OCI-LY7 (cell line): ENCODE results near the gene ARGLU1.

ENCODE experiments used
- EZH2phosphoT487 ChIP-seq: fragments of 200-600 bp; sonication (generic); IDR thresholded peaks from 2 replicates; pipeline ENCODE4 v1.6.1; 2018; ENCODE audit warnings: low read depth, borderline replicate concordance, mild to moderate bottlenecking, mixed run types, antibody characterized with exemption, low read length, moderate library complexity, mixed read lengths
- TF ChIP-seq, protein P1 (sequence below): fragments of 200-600 bp; sonication (generic); conservative IDR thresholded peaks from 2 replicates; pipeline ENCODE4 v1.5.1; 2014; ENCODE audit warnings: mild to moderate bottlenecking, antibody characterized with exemption, low read length, moderate library complexity, mixed read lengths

DNA sequence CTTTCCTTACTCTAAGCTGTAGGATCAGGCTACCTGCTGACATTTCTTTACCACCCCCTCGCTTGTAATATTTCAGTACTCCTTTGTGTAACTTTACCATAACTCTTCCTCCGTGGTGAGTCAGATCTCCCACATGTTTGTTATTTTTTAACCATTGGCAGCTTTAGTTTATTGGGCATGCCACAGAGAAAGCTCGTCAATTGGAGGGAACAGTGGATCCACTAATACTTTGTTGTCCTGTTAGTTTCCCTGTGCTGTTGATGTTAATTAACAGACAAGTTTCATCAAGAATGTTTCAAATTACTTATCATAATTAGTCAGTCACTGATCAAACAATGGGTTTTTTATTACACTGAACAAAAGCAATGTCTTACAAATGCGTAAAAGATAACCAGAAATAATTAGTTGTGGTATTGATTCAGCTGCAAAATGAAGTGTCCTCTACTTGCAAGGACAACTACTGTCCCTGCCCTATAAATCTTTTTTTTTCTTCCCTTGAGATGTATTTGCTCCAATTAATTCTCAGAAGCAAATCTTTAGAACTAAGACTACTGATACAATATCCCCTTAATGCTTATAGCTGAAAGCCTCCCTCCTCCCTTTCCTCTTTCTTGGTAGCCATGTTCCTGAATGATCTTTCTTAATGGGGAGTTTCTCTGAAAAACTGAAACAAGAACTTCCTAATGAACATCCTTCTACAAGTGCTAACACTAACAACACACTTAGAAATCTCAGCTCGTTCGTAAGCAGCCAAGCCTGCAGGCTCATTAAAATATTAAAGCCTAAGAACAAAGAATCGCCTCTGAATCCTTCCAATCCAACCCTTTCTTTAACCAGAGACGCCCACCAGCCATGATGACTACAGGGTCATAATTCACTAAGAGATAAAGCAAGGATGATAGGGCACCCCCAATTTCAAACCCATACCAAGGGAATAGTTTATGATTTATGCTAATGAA is 54.6 kb downstream of the ARGLU1 start:
- TF ChIP-seq, protein P1, sequence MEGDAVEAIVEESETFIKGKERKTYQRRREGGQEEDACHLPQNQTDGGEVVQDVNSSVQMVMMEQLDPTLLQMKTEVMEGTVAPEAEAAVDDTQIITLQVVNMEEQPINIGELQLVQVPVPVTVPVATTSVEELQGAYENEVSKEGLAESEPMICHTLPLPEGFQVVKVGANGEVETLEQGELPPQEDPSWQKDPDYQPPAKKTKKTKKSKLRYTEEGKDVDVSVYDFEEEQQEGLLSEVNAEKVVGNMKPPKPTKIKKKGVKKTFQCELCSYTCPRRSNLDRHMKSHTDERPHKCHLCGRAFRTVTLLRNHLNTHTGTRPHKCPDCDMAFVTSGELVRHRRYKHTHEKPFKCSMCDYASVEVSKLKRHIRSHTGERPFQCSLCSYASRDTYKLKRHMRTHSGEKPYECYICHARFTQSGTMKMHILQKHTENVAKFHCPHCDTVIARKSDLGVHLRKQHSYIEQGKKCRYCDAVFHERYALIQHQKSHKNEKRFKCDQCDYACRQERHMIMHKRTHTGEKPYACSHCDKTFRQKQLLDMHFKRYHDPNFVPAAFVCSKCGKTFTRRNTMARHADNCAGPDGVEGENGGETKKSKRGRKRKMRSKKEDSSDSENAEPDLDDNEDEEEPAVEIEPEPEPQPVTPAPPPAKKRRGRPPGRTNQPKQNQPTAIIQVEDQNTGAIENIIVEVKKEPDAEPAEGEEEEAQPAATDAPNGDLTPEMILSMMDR, result no peak
- no peak for TF ChIP-seq EZH2phosphoT487
